EL (cell line): Measurements from ENCODE around the gene TCF19.
"Not testable (repeated sequence)": the region's sequence is repeated elsewhere in the genome, so short reads cannot be mapped to it uniquely, and the experiment has no call there.

ENCODE experiments used
- DNase-seq: peaks from one replicate; pipeline ENCODE4 v3.0.0-alpha.2; 2016

Gene TCF19

DNA sequence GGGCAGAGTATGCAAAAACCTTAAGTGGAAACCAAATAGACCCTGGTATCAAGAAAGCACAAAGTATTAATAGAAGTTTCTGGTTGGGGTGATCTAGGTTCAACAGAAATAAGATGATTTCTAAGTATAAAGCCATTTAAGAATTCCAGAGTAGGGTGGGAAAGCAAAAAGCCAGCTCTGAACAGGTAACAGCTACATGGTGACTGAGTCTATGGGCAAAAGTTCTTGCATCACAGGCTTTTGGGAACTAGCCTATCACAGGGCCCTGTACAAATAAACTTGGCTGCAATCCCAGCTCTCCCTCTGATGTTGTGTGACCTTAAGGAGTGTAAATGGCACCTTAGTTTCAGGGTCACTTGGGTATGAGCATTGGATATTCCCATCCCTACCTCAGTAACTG is 5.5 kb downstream of the TCF19 start:
- DNase-seq = no peak

DNA sequence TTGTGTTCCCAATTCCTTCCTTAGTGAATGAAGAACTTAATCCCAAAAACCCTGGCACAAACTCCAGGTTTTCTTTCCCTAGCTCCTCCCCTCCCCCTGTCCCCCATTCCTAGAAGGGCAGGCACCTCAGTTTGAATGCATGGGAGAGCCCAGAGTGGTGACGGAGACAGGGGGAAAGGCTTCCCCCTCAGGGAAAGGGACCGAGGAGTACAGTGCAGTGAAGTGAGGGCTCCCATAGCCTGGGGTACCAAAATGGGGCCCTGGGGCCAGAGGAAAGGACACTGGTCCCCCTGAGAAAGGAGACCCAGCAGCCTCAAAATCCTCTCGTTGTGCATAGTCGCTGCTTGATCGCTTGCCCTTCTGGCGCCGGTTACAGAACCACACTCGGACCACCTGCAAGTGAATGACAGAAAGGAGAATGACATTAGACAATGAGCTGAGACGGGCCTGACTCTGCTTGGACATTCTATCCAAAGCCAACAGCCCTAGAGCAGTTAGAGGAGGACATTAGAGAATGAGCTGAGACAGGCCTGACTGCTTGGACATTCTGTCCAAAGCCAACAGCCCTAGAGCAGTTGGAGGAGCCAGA is 6.2 kb downstream of the TCF19 start:
- DNase-seq = not testable (repeated sequence)

GRCh38 chr6:31165064-31165832 is 6.9 kb downstream of the TCF19 start:
- DNase-seq = not testable (repeated sequence)

DNA sequence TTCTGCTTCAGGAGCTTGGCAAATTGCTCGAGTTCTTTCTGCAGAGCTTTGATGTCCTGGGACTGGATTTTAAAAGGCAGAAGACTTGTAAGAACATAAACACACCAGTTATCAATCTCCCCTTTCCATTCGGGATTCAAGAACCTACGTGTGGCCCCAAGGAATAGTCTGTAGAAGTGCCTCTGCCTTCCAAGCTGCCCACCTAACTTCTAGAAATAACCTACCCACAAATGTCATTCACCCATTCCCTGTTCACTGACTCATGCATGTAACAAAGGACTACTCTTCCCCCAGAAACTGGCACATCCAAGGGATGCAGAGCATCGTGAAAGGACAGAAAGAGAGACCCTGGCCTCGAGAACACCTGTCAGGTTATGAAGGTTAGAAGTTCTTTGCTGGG is 7.6 kb downstream of the TCF19 start:
- DNase-seq = no peak

GRCh38 chr6:31168606-31169005 is 10.2 kb downstream of the TCF19 start:
- no peak for DNase-seq

DNA sequence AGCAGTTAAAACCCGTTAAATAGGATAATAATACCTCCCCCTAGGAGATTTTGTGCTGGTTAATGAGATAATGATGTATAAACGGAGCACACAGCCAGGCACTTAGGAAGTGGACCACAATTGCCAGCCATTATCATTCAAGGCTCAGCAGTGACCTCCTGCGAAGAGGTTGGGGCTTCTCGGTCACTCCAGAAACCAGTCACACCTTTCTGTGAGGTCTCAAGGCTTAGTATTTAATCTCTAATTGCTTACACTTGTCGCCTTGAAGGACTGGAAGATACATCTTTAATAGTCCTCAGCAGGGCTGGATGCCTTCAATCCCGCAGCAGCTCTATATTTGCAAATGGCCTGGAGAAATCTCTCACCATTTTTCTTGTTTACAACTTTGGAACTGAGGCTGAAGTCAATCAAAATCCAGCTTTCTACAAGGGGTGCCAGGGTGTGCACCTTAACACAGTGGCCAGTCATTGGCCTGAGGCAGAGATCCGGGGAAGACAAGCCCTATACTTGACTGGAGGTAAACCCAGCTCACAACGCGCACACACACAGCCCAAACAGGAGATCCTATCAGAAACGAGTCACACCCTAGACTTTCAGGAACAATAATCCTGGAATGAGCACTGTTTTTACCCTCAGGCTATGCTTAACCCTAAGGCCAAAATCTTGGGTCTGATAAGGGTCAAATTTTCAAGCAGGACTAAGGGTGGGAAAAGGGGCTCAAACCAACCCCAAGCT is 10.9 kb downstream of the TCF19 start:
- peak; percentile 28 for DNase-seq

GRCh38 chr6:31169858-31170599 is 11.6 kb downstream of the TCF19 start:
- not testable (repeated sequence) for DNase-seq

DNA sequence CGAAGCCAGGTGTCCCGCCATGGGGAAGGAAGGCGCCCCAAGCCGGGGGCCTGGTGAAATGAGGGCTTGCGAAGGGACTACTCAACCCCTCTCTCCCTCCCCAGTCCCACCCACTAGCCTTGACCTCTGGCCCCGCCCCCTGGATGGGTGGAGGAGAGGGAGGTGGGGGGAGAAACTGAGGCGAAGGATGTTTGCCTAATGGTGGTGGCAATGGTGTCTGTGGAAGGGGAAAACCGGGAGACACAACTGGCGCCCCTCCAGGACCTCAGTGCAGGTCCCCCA is 12.2 kb downstream of the TCF19 start, which contains the start of gene POU5F1:
Gene POU5F1 (minus strand): TSS at position 83 of the 282 bp plus-strand sequence. CDS start 62 bp downstream, at position 21.
- DNase-seq = no peak

GRCh38 chr6:31170987-31171671 is 12.7 kb downstream of the TCF19 start:
- no peak for DNase-seq

- DNase-seq = no peak
Measured at GRCh38 chr6:31171931-31172905, 13.8 kb downstream of the TCF19 start.

DNA sequence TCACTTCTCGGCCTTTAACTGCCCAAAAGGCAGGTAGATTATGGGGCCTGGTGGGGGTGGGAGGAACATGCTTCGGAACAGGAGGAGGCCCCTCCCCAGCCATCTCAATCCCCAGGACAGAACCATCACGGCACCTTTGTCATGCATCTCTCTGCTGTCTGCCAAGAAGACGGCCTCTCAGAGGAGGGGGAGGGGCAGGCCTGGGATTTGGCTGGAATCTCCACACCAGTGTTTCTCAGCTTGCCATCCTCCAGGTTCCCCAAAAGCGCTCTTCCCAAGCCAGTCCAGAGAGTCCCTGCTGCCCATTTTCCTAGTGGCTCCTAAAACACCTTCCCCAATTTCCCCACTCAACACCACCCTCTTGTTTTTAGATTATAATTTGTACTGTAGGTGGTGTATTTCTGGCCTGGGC is 14.6 kb downstream of the TCF19 start:
- no peak for DNase-seq

DNA sequence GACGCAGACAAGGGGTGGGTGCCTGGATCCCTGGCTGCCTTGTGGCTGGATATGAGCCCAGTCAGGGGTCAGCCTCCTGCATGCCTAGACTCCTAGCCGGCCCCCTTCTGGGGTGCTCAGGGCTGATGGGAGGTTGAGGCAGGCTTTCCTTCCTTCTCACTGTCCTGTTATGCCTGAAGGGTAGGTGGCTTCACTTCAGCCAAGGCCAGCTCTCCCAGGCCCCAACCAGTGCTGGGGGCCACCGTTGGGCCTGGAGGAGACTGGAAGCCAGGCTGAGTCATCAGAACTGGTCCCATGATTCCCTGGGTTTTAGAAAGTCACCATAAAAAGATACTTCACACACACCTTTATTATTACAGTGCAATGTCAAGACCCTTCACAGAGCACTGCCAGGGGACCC is 15.0 kb downstream of the TCF19 start:
- DNase-seq = no peak

DNA sequence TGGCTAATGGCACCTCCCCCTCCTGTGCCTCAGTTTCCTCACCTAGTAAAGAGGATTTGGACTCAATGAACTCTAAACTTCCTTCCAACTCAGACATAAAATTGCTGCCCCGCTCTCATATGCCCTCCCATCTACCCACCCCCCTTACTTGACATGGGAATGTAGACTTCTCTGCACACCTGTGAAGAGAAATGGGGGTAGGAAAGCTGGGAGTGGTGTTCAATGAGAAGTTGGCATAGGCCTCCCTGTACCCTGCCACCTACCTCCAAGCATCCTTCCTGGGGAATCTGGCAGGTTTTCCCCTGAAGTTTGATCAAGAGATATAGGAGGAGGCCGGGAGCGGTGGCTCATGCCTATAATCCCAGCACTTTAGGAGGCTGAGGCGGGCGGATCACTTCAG is 16.0 kb downstream of the TCF19 start:
- no peak for DNase-seq

- peak; percentile 91 for DNase-seq
Measured at GRCh38 chr6:31175971-31176370, 17.6 kb downstream of the TCF19 start.

GRCh38 chr6:31178143-31179041 is 20.0 kb downstream of the TCF19 start:
- peak; percentile 39 for DNase-seq

DNA sequence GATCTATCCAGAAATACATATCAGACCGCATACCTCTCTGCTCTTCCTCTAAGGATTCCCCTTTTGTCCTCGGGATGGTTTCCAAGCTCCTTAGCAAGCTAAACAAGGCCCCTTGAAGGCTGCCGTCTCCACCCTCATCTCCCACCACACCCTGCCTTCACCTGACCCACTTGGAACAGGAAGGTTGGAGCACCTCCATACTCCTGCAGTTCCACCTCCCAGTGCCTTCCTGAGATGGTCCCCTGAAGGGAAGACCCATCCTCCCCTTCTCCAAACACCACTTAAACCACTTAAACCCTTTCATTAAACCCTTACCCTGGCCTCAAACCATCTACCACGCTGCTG is 20.6 kb downstream of the TCF19 start:
- no peak for DNase-seq

- DNase-seq = no peak
Measured at GRCh38 chr6:31179896-31180295, 21.5 kb downstream of the TCF19 start.

GRCh38 chr6:31180500-31180899 is 22.1 kb downstream of the TCF19 start:
- peak; percentile 82 for DNase-seq

DNA sequence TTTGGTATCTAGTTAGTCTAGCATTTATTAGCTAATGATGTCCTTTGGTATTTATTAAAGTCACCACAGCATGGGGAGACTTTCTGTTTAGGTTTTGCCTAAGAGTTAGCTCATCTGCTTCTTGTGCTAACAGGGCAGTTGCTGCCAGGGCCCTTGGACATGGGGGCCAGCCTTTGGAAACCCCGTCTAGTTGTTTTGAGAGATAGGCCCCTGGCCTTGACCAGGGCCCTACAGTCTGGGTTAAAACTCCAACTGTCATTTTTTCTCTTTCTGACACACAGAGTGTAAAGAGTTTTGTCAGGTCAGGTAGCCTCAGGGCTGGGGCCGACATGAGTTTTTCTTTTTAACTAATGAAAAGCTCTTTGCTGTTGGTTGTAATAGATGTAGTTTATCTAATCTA is 24.9 kb downstream of the TCF19 start:
- not testable (repeated sequence) for DNase-seq

DNA sequence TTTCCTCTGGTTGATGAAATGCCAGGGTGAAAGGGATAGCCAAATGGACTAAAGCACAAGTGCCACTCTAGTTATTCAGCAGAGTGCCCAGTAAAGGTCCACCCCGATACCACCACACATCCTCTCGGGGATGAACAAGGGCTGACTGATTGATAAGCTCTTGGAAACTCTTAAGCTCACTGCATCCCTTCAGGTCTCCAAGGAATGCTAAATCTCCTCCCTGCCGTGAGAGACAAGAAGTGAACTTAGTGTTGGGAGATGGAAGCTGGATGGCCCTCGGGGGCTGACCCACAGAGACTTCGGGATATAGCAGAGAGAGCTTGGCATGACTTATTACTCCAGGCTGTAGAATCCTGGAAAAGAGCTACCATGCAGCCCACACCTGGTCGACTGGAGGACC is 25.5 kb downstream of the TCF19 start:
- not testable (repeated sequence) for DNase-seq

- DNase-seq = not testable (repeated sequence)
Measured at GRCh38 chr6:31185695-31186051, 27.3 kb downstream of the TCF19 start.
